Measurements from ENCODE around the gene ZC3H7A.

The ZC3H7A gene

DNA sequence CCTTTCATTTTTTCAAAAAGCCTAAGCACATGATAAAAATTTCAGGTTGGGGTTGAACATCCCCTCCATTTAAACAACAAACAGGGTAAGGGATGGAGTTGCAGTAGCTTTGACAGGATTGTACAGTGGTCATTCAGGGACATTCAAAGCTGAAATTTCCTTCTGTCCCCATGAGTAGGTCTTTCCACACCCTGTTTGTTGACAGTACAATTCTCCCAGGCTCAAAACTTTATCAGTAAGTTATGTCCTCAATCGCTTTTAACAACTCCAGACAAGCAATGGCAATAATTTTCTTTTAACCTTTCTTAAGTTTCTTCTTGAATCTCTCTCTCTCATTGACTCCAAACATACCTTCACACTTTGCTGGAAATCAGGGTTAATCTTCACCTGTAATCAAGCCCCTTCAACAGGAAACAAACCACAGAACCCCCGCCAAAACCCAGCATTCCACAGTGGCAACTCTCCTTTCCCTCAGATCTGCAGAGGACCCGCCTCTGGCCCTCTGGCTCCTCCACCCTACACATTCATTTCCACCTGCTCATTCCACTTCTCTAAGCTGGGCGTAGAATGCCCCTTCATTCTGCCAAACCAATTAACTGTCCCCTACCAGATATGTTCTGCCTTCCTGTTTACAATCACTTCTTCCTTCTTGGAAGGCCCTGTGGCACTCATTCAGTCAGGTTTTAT is 75.1 kb downstream of the ZC3H7A start:
- H2AFZ ChIP-seq: no peak overlapping the region
- H3K4me3 ChIP-seq (ENCODE audit: low read depth, low read length): no peak overlapping the region
- peaks cover 4% of the 10 kb centered on the region for H3K79me2 ChIP-seq
- H3K9me3 ChIP-seq (ENCODE audit: control insufficient read depth, low read length): no peaks in the 10 kb centered on the region
- H3K4me1 ChIP-seq: no peaks in the 10 kb centered on the region
- no peaks in the 10 kb centered on the region for H3K27me3 ChIP-seq (ENCODE audit: control insufficient read depth, insufficient read depth, low read length)
- no peak overlapping the region for H3K4me2 ChIP-seq (ENCODE audit: low read length)
- H3K27ac ChIP-seq: no peak overlapping the region
- TF ChIP-seq, protein P1, sequence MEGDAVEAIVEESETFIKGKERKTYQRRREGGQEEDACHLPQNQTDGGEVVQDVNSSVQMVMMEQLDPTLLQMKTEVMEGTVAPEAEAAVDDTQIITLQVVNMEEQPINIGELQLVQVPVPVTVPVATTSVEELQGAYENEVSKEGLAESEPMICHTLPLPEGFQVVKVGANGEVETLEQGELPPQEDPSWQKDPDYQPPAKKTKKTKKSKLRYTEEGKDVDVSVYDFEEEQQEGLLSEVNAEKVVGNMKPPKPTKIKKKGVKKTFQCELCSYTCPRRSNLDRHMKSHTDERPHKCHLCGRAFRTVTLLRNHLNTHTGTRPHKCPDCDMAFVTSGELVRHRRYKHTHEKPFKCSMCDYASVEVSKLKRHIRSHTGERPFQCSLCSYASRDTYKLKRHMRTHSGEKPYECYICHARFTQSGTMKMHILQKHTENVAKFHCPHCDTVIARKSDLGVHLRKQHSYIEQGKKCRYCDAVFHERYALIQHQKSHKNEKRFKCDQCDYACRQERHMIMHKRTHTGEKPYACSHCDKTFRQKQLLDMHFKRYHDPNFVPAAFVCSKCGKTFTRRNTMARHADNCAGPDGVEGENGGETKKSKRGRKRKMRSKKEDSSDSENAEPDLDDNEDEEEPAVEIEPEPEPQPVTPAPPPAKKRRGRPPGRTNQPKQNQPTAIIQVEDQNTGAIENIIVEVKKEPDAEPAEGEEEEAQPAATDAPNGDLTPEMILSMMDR (IDR thresholded peaks at IDR 0.05): no peak
- H3K36me3 ChIP-seq (ENCODE audit: control insufficient read depth, insufficient read depth, low read length): no peaks in the 10 kb centered on the region
- H3K9ac ChIP-seq: no peak overlapping the region

DNA sequence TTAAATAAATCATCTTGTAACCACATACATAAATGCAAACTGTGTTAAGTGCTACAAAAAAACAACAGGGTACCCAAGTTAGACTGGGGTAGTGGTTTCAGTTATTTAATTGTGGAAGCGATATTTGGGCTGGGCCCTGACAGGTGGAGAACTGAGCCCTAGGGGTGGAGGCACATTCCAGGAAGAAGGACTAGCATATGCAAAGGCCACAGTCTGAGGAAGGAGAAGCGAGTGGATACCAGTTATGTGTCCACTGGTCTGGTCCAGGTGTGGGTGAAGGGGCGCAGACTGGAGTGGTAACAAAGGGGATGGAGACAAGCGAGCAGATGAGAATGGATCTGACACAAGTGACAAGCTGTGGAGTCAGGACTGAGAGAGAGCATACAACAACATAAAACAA is 77.3 kb downstream of the ZC3H7A start:
- Histone ChIP-seq H3K79me2 (no peaks in the 10 kb centered on the region), H3K9me3 (ENCODE audit: control insufficient read depth, low read length) (no peaks in the 10 kb centered on the region), H3K4me3 (ENCODE audit: low read depth, low read length) (no peak overlapping the region), H3K4me2 (ENCODE audit: low read length) (no peak overlapping the region), H2AFZ (no peak overlapping the region), H3K27me3 (ENCODE audit: control insufficient read depth, insufficient read depth, low read length) (no peaks in the 10 kb centered on the region), H3K36me3 (ENCODE audit: control insufficient read depth, insufficient read depth, low read length) (no peaks in the 10 kb centered on the region), H3K9ac (no peak overlapping the region), H3K4me1 (no peaks in the 10 kb centered on the region), H3K27ac (no peak overlapping the region)
- TF ChIP-seq, protein P1 (IDR thresholded peaks at IDR 0.05): no peak

DNA sequence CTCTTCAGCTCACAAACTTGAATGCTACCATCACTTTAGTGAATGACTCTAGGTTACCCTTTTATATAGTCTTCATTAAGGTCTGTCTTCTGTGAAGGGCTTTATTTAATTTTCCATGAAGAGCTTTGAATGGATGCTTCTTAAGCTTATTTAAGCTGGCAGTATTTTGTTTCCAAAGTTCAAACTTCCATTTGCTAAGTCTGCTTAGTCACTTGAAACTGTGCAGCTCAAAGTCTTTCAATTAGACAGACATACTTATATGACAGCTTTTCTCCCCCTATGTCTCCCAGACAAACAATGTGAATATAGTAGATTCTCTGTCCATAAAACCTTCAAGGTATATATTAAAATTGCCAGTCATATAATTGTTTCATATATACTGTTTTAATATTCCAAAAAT is 77.9 kb downstream of the ZC3H7A start:
- no peaks in the 10 kb centered on the region for H3K79me2 ChIP-seq
- H3K27me3 ChIP-seq (ENCODE audit: control insufficient read depth, insufficient read depth, low read length): no peaks in the 10 kb centered on the region
- no peaks in the 10 kb centered on the region for H3K4me1 ChIP-seq
- TF ChIP-seq, protein P1 (IDR thresholded peaks at IDR 0.05): no peak
- H3K9me3 ChIP-seq (ENCODE audit: control insufficient read depth, low read length): no peaks in the 10 kb centered on the region
- H3K27ac ChIP-seq: no peak overlapping the region
- H2AFZ ChIP-seq: no peak overlapping the region
- no peak overlapping the region for H3K4me2 ChIP-seq (ENCODE audit: low read length)
- no peaks in the 10 kb centered on the region for H3K36me3 ChIP-seq (ENCODE audit: control insufficient read depth, insufficient read depth, low read length)
- H3K4me3 ChIP-seq (ENCODE audit: low read depth, low read length): no peak overlapping the region
- no peak overlapping the region for H3K9ac ChIP-seq

DNA sequence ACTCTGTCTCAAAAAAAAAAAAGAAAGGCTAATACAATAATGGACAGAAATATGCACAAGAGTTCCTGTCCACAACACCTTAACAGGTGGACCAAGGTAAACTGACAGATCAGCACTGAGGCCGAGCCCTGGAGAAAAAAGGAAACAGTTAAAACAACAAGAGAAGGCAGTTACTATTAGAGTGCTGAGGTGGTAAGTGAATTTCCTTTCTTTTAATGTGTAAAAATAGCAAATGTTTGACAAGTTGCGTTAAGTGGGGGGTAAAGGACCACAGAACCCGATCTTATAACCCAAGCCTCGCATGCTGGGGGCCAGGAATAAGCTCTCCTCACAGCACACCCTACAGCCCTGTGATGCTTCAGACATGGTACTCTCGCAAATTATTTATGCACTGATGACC is 79.2 kb downstream of the ZC3H7A start:
- no peak overlapping the region for H3K27ac ChIP-seq
- H3K79me2 ChIP-seq: peaks cover 2% of the 10 kb centered on the region
- no peak overlapping the region for H3K4me2 ChIP-seq (ENCODE audit: low read length)
- no peaks in the 10 kb centered on the region for H3K27me3 ChIP-seq (ENCODE audit: control insufficient read depth, insufficient read depth, low read length)
- TF ChIP-seq, protein P1 (IDR thresholded peaks at IDR 0.05): no peak
- H3K36me3 ChIP-seq (ENCODE audit: control insufficient read depth, insufficient read depth, low read length): no peaks in the 10 kb centered on the region
- H2AFZ ChIP-seq: no peak overlapping the region
- no peak overlapping the region for H3K9ac ChIP-seq
- H3K4me3 ChIP-seq (ENCODE audit: low read depth, low read length): no peak overlapping the region
- no peaks in the 10 kb centered on the region for H3K4me1 ChIP-seq
- no peaks in the 10 kb centered on the region for H3K9me3 ChIP-seq (ENCODE audit: control insufficient read depth, low read length)

DNA sequence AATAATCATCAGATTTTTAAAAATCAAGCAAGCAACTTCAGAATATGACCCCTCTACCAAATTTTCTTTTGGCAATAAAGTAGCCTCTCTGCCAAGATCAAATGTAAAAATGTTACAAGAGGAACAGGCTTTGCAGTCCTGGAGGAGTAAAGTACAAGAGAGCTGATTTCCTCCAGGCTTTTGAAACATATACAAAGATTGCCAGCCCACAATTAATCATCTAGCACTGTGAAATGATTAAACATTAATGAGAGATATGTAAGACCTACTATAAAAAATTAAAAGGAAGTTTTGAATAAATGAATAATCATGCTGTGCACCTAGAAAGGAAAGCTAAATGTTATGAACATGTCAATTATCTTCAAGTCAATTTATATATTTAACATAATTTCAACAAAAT is 80.7 kb downstream of the ZC3H7A start:
- no peaks in the 10 kb centered on the region for H3K27me3 ChIP-seq (ENCODE audit: control insufficient read depth, insufficient read depth, low read length)
- TF ChIP-seq, protein P1 (IDR thresholded peaks at IDR 0.05): no peak
- H3K9me3 ChIP-seq (ENCODE audit: control insufficient read depth, low read length): no peaks in the 10 kb centered on the region
- H3K27ac ChIP-seq: no peak overlapping the region
- no peak overlapping the region for H3K4me2 ChIP-seq (ENCODE audit: low read length)
- no peak overlapping the region for H2AFZ ChIP-seq
- no peaks in the 10 kb centered on the region for H3K4me1 ChIP-seq
- no peak overlapping the region for H3K4me3 ChIP-seq (ENCODE audit: low read depth, low read length)
- no peak overlapping the region for H3K9ac ChIP-seq
- H3K36me3 ChIP-seq (ENCODE audit: control insufficient read depth, insufficient read depth, low read length): no peaks in the 10 kb centered on the region
- peaks cover 8% of the 10 kb centered on the region for H3K79me2 ChIP-seq
